WERI-Rb-1 (cell line): ENCODE measurements around the gene DOCK10.

Source experiments
- DNase-seq: peaks from one replicate; pipeline ENCODE4 v3.0.0-alpha.2; 2020
- H3K27ac ChIP-seq: fragments of 250-450 bp; sonication (Bioruptor Pico); 2 replicates; pipeline ENCODE4 v1.5.1; 2020; ENCODE audit warnings: mild to moderate bottlenecking, moderate library complexity
- H3K27me3 ChIP-seq: fragments of 250-450 bp; sonication (Bioruptor Pico); 2 replicates; pipeline ENCODE4 v1.5.1; 2021; ENCODE audit warnings: mild to moderate bottlenecking, low read depth, moderate library complexity; ENCODE audit not compliant: insufficient read depth, severe bottlenecking
- H3K36me3 ChIP-seq: fragments of 250-450 bp; sonication (Bioruptor Pico); 2 replicates; pipeline ENCODE4 v1.5.1; 2020; ENCODE audit warnings: mild to moderate bottlenecking, moderate library complexity
- H3K4me3 ChIP-seq: 2 replicates; pipeline ENCODE4 v1.5.1; 2011; ENCODE audit warnings: low read depth, mild to moderate bottlenecking, control low read depth, low read length
- H3K9me3 ChIP-seq: fragments of 250-450 bp; sonication (Bioruptor Pico); 2 replicates; pipeline ENCODE4 v1.5.1; 2021; ENCODE audit warnings: mild to moderate bottlenecking, moderate library complexity; ENCODE audit not compliant: severe bottlenecking
- TF ChIP-seq, protein P1 (sequence below): IDR thresholded peaks from 2 replicates; pipeline ENCODE4 v1.5.1; 2011; ENCODE audit warnings: low read depth, mild to moderate bottlenecking, control low read depth, inconsistent platforms, low read length

DOCK10 gene

DNA sequence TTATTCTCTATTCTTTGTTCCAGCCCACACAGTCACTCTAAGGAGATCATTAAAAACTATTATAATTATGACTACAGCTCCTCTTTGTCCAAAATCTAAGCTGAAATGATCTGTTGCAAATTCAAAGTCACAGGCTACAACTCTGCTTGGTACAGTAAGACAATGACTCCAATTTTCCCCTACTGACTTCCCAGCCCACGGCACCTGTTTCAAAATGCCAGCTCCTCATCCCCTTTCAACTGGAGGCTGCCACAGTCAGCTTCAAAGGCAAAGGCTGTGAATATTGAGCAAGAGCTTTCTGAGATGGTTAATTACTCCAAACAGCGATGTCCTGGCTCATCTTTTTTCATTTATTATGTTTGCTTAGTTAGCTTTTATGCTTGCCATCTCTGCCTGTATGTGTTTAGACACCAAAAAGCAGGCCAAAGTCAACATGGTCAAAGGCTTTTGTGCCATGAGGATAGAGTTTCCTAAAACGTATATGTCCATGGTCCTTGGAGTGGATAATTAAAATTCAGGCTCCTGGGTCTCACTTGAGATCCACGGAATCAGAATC, 141.1 kb downstream of the DOCK10 start:
- Histone ChIP-seq H3K9me3 (no peaks in the 10 kb centered on the region), H3K27ac (no peak overlapping the region), H3K36me3 (no peaks in the 10 kb centered on the region), H3K4me3 (no peak overlapping the region), H3K27me3 (no peaks in the 10 kb centered on the region)
- TF ChIP-seq, protein P1, sequence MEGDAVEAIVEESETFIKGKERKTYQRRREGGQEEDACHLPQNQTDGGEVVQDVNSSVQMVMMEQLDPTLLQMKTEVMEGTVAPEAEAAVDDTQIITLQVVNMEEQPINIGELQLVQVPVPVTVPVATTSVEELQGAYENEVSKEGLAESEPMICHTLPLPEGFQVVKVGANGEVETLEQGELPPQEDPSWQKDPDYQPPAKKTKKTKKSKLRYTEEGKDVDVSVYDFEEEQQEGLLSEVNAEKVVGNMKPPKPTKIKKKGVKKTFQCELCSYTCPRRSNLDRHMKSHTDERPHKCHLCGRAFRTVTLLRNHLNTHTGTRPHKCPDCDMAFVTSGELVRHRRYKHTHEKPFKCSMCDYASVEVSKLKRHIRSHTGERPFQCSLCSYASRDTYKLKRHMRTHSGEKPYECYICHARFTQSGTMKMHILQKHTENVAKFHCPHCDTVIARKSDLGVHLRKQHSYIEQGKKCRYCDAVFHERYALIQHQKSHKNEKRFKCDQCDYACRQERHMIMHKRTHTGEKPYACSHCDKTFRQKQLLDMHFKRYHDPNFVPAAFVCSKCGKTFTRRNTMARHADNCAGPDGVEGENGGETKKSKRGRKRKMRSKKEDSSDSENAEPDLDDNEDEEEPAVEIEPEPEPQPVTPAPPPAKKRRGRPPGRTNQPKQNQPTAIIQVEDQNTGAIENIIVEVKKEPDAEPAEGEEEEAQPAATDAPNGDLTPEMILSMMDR = no peak
- DNase-seq = no peak

DNA sequence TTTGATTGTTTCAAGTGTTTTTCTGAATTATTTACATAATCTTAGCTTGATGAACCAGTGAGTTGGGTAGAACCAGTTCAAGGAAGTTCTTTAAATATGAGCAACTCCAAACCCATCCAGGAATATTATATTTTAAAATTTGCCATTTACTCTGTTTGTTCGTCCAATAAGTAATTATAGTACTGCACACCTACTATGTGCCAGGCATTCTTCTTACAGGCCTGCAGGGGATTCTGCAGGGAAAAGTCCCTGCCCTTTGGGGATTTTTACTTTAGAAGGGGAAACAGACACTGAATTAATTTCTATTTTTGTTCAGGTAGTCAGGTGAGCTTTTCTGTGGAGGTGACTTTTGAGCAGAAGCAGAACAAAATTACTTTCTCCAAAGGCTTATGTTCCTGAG, 146.9 kb downstream of the DOCK10 start:
- no peak for DNase-seq
- Histone ChIP-seq H3K27me3 (no peaks in the 10 kb centered on the region), H3K4me3 (no peak overlapping the region), H3K9me3 (no peaks in the 10 kb centered on the region), H3K36me3 (no peaks in the 10 kb centered on the region), H3K27ac (no peak overlapping the region)
- TF ChIP-seq, protein P1 = no peak

DNA sequence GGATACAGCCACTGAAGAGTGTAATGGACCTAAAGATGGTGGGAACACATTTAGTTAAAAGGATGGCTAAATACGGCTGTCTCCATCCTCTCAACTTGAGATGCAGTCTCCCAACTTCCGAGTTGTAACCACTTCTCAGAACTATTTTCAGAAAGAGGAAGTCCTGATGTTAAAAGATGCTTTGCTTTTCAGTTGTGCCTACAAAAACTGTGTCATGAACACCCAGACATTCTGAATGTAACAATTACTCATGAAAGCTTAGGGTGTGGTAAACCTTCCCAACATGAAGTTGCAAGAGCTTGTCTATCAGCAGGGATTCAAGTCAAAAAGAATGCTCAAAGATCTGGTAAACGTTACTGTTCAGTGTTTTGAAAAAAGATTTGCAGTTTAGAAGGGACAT, 147.9 kb downstream of the DOCK10 start:
- Histone ChIP-seq H3K27me3 (no peaks in the 10 kb centered on the region), H3K36me3 (no peaks in the 10 kb centered on the region), H3K27ac (no peak overlapping the region), H3K9me3 (no peaks in the 10 kb centered on the region), H3K4me3 (no peak overlapping the region)
- TF ChIP-seq, protein P1 = no peak
- no peak for DNase-seq

DNA sequence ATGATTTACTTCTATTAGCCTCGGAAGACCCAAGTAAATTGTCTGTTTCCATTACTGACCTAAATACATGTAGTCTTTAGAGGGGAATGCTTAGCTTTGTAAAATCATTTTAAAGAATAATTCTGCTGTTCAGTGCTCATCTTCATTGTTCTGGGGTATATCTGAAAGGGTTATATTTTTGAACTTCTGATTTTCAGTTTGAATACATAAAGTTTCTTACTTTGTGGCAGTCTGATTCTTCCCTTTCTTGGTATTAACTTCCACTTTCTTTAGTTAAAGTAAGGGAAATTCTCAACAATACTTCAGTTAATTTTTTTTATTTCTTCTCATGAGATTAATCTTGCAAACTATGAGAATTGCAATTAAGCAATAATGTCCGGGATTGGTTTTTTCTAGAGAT, 148.4 kb downstream of the DOCK10 start:
- Histone ChIP-seq H3K36me3 (no peaks in the 10 kb centered on the region), H3K27me3 (no peaks in the 10 kb centered on the region), H3K4me3 (no peak overlapping the region), H3K9me3 (no peaks in the 10 kb centered on the region), H3K27ac (no peak overlapping the region)
- DNase-seq = no peak
- TF ChIP-seq, protein P1 = no peak

DNA sequence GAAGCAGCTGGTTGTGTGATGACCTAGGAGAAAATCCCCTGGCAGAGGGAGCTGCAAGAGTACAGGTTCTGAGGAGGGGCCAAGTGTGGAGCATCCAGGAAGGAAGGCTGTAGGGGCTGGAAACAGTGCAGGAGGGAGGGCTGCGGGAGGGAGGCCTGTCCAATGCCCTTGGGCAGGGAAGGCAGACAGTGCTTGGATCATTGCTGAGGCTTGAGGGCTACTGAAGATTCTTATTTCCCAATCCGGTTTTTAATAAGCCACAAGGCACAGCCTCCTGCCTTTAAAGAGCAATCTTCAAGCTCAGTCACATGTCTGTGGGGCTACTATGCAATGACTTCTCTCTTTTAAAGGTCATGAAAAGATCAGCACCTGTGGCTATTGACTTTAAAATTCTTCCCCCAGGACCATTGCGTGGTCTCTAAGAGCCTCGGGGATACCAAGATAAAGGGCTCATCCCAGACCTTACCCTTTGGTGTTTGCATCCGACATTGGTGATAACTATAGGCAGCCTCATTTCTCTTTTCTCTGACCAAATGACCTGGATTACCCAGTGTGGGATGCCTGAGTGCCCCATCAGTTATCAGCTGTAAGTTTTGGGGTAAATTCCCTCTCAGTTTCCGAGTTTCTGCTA, 149.6 kb downstream of the DOCK10 start:
- no peaks in the 10 kb centered on the region for H3K9me3 ChIP-seq
- DNase-seq = no peak
- TF ChIP-seq, protein P1 = no peak
- H3K27me3 ChIP-seq = no peaks in the 10 kb centered on the region
- H3K4me3 ChIP-seq = no peak overlapping the region
- H3K27ac ChIP-seq = no peak overlapping the region
- no peaks in the 10 kb centered on the region for H3K36me3 ChIP-seq

DNA sequence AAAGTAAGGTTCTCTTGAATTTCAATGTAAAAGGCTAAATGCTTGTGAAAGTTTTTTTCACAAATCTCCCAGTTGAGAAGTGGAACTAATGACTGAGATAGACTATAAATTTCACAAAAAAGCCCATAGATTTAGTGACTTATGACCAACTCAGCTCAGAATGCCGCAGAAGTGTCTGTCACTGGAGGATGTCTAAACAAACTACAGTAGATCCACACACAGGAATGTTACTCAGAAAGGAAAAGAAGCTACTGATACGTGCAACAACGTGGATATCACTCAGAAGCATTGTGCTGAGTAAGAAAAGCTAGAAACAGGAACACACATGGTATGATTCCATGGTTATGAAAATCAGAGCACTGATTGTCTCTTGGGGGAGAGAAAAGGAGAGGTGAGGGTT, 151.9 kb downstream of the DOCK10 start:
- H3K9me3 ChIP-seq = no peaks in the 10 kb centered on the region
- no peaks in the 10 kb centered on the region for H3K27me3 ChIP-seq
- no peak overlapping the region for H3K27ac ChIP-seq
- no peak overlapping the region for H3K4me3 ChIP-seq
- no peak for DNase-seq
- no peaks in the 10 kb centered on the region for H3K36me3 ChIP-seq
- TF ChIP-seq, protein P1 = no peak
